PC-3 (cell line): Measurements from ENCODE around the gene ARMC3.

Experiments
- CTCF ChIP-seq: fragments of 300-600 bp; sonication (generic); conservative IDR thresholded peaks from 2 replicates; pipeline ENCODE4 v1.5.1; 2017; ENCODE audit warnings: antibody characterized with exemption, low read depth, mild to moderate bottlenecking, low read length
- EZH2 ChIP-seq: fragments of 300-600 bp; sonication (generic); IDR thresholded peaks from one replicate; pipeline ENCODE4 v1.6.1; 2017; ENCODE audit warnings: antibody characterized with exemption, mild to moderate bottlenecking, low read length; ENCODE audit not compliant: unreplicated experiment

- TF ChIP-seq CTCF: no peak
- TF ChIP-seq EZH2: no peak
Observed at GRCh38 chr10:22927661-22928403, at the start of gene ARMC3.
